SU-DHL-6 (cell line): ENCODE results near the gene MLXIPL.

Source experiments
- EZH2phosphoT487 ChIP-seq: fragments of 200-600 bp; sonication (generic), shearing (Covaris generic); conservative IDR thresholded peaks from 2 replicates; pipeline ENCODE4 v1.6.1; 2018; ENCODE audit warnings: mild to moderate bottlenecking, antibody characterized with exemption, low read length, moderate library complexity, mixed read lengths
- TF ChIP-seq, protein P1 (sequence below): fragments of 200-600 bp; sonication (generic); IDR thresholded peaks from one replicate; pipeline ENCODE4 v1.5.1; 2017; ENCODE audit warnings: antibody characterized with exemption, mild to moderate bottlenecking, low read length, moderate library complexity; ENCODE audit not compliant: insufficient read depth, poor library complexity, severe bottlenecking

DNA sequence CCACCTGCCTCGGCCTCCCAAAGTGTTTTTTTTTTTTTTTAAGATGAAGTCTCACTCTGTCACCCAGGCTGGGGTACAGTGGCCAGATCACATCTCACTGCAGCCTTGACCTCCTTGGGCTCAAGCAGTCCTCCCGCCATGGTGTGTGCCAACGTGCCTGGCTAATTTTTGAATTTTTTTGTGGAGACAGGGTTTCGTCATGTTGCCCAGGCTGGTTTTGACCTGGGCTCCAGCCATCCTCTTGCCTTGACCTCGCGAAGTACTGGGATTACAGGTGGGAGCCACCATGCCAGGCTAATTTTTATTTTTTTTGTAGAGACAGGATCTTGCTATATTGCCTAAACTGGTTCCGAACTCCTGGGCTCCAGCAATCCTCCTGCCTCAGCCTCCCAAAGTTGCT is 9.0 kb upstream of the MLXIPL start:
- TF ChIP-seq EZH2phosphoT487, result no peak
- TF ChIP-seq, protein P1, sequence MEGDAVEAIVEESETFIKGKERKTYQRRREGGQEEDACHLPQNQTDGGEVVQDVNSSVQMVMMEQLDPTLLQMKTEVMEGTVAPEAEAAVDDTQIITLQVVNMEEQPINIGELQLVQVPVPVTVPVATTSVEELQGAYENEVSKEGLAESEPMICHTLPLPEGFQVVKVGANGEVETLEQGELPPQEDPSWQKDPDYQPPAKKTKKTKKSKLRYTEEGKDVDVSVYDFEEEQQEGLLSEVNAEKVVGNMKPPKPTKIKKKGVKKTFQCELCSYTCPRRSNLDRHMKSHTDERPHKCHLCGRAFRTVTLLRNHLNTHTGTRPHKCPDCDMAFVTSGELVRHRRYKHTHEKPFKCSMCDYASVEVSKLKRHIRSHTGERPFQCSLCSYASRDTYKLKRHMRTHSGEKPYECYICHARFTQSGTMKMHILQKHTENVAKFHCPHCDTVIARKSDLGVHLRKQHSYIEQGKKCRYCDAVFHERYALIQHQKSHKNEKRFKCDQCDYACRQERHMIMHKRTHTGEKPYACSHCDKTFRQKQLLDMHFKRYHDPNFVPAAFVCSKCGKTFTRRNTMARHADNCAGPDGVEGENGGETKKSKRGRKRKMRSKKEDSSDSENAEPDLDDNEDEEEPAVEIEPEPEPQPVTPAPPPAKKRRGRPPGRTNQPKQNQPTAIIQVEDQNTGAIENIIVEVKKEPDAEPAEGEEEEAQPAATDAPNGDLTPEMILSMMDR, result no peak
